ENCODE results near the gene FAM47C.
A peak's percentile ranks its signal among the peaks of the same experiment; 100 is the strongest.
"Not testable (repeated sequence)": the region's sequence is repeated elsewhere in the genome, so short reads cannot be mapped to it uniquely, and the experiment has no call there.

Gene FAM47C

GRCh38 chrX:37008182-37008581, at the start of gene FAM47C:
TSS of gene FAM47C (plus strand) at chrX:37008366. CDS start at chrX:37008411, 45 bp downstream.
- not testable (repeated sequence) for DNase-seq

- DNase-seq = no peak
These were observed 46.6 kb upstream of the FAM47C start for GRCh38 chrX:36961590-36961989.

- DNase-seq = no peak
These were observed 44.9 kb upstream of the FAM47C start for GRCh38 chrX:36963069-36963808.

GRCh38 chrX:36963852-36964251, 44.3 kb upstream of the FAM47C start:
- DNase-seq = no peak

- DNase-seq = no peak
These were observed 34.6 kb upstream of the FAM47C start for GRCh38 chrX:36973575-36973974.

- DNase-seq = no peak
These were observed 33.3 kb upstream of the FAM47C start for GRCh38 chrX:36974911-36975310.

GRCh38 chrX:36978886-36979285, 29.3 kb upstream of the FAM47C start:
- DNase-seq = no peak

GRCh38 chrX:36983831-36984230, 24.3 kb upstream of the FAM47C start:
- no peak for DNase-seq

- not testable (repeated sequence) for DNase-seq
These were observed 22.6 kb upstream of the FAM47C start for GRCh38 chrX:36985416-36986209.

- no peak for DNase-seq
These were observed 21.9 kb upstream of the FAM47C start for GRCh38 chrX:36986231-36986630.

GRCh38 chrX:36987212-36987611, 21.0 kb upstream of the FAM47C start:
- DNase-seq = not testable (repeated sequence)

- no peak for DNase-seq
These were observed 8.0 kb upstream of the FAM47C start for GRCh38 chrX:37000140-37000539.

GRCh38 chrX:37010496-37010895, 2.3 kb downstream of the FAM47C start:
- no peak for DNase-seq

GRCh38 chrX:37034260-37034659, 26.1 kb downstream of the FAM47C start:
- not testable (repeated sequence) for DNase-seq

- not testable (repeated sequence) for DNase-seq
These were observed 28.6 kb downstream of the FAM47C start for GRCh38 chrX:37036674-37037220.

- not testable (repeated sequence) for DNase-seq
These were observed 30.6 kb downstream of the FAM47C start for GRCh38 chrX:37038814-37039213.

GRCh38 chrX:37042956-37043885, 35.1 kb downstream of the FAM47C start:
- DNase-seq = not testable (repeated sequence)

- no peak for DNase-seq
These were observed 39.6 kb downstream of the FAM47C start for GRCh38 chrX:37047776-37048175.

GRCh38 chrX:37057572-37057971, 49.4 kb downstream of the FAM47C start:
- DNase-seq = not testable (repeated sequence)

- peak; percentile 0 for DNase-seq
These were observed 52.8 kb downstream of the FAM47C start for GRCh38 chrX:37060999-37061398.
